ENCODE results near the gene SAMD4B. TPM values are rescaled to one million over a fixed set of nuclear protein-coding genes. Genes with fewer than 3 reads are reported as not detected.
"Not testable (repeated sequence)": the region's sequence is repeated elsewhere in the genome, so short reads cannot be mapped to it uniquely, and the experiment has no call there.

The SAMD4B gene
- total RNA-seq, 3 donors from 2014 or later = 57.4 to 65.2 (median 59.7) TPM

DNA sequence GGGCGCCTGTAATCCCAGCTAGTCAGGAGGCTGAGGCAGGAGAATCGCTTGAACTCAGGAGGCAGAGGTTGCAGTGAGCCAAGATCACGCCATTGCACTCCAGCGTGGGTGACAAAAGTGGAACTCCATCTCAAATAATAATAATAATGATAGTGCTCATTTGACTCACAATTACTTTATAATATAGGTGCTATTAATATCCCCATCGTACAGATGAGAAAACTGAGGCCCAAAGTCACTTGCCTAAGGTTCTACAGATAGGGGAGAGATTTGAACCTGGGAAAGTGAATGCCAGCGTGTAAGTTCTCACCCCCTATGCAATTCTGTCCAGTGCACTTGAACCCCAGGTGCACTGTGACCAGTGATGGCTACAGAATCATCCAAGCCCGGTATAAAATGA lies 12.3 kb upstream of the SAMD4B start:
- no peak for DNase-seq (ENCODE audit: low spot score in 2 of 2)
- Histone ChIP-seq H3K27me3 (no peaks in the 10 kb centered on the region), H3K9me3 (no peaks in the 10 kb centered on the region), H3K36me3 (no peaks in the 10 kb centered on the region), H3K4me1 (no peaks in the 10 kb centered on the region), H3K4me3 (no peak overlapping the region), H3K27ac (no peak overlapping the region)
- TF ChIP-seq, protein P1, sequence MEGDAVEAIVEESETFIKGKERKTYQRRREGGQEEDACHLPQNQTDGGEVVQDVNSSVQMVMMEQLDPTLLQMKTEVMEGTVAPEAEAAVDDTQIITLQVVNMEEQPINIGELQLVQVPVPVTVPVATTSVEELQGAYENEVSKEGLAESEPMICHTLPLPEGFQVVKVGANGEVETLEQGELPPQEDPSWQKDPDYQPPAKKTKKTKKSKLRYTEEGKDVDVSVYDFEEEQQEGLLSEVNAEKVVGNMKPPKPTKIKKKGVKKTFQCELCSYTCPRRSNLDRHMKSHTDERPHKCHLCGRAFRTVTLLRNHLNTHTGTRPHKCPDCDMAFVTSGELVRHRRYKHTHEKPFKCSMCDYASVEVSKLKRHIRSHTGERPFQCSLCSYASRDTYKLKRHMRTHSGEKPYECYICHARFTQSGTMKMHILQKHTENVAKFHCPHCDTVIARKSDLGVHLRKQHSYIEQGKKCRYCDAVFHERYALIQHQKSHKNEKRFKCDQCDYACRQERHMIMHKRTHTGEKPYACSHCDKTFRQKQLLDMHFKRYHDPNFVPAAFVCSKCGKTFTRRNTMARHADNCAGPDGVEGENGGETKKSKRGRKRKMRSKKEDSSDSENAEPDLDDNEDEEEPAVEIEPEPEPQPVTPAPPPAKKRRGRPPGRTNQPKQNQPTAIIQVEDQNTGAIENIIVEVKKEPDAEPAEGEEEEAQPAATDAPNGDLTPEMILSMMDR (IDR thresholded peaks at IDR 0.05) = no peak
- TF ChIP-seq POLR2A (IDR thresholded peaks at IDR 0.05) = no peak
- no peak for TF ChIP-seq POLR2AphosphoS5 (IDR thresholded peaks at IDR 0.05)
- intact Hi-C loops (cut with DNase I; ENCODE audit: low total_unique reads) = loop anchor here (10.0 kb wide), 1 partner anchor 205 kb away; the partner anchor contains the start of gene PAK4

DNA sequence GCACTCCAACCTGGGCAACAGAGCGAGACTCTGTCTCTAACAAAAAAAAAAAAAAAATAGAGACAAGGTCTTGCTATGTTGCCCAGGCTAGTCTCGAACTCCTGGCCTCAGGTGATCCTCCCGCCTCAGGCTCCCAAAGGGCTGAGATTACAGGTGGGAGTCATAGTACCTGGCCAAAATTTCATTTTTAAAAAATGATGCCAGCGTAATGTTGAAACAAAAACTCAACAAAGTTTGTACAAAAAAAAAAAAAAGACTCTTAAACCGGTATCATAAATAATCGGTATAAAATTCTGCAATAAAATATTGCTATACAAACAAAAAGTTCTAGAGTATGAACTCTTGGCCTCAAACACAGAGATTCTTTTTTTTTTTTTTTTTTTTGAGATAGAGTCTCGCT lies 9.9 kb upstream of the SAMD4B start:
- intact Hi-C loops (cut with DNase I; ENCODE audit: low total_unique reads) = no loop called here
- H3K4me1 ChIP-seq = no peaks in the 10 kb centered on the region
- no peaks in the 10 kb centered on the region for H3K36me3 ChIP-seq
- no peaks in the 10 kb centered on the region for H3K9me3 ChIP-seq
- no peak for DNase-seq (ENCODE audit: low spot score in 2 of 2)
- no peak for TF ChIP-seq POLR2AphosphoS5 (IDR thresholded peaks at IDR 0.05)
- TF ChIP-seq, protein P1 (IDR thresholded peaks at IDR 0.05) = no peak
- no peak for TF ChIP-seq POLR2A (IDR thresholded peaks at IDR 0.05)
- H3K27me3 ChIP-seq = no peaks in the 10 kb centered on the region
- H3K27ac ChIP-seq = no peak overlapping the region
- H3K4me3 ChIP-seq = no peak overlapping the region

DNA sequence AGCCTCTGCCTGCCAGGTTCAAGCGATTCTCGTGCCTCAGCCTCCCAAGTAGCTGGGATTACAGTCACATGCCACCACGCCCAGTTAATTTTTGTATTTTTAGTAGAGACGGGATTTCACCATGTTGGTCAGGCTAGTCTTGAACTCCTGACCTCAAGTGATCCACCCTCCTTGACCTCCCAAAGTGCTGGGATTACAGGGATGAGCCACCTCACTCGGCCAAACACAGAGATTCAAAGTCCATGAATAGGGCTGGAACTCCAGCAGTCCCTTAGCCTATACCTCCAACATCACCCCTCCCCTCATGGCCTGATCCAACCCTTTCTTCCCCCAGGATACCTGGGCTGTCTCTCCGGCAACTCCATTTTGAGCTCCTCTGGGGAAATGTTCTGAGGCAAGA lies 9.5 kb upstream of the SAMD4B start:
- H3K4me1 ChIP-seq; H3K27ac ChIP-seq; intact Hi-C loops (cut with DNase I; ENCODE audit: low total_unique reads); H3K9me3 ChIP-seq; DNase-seq (ENCODE audit: low spot score in 2 of 2); H3K36me3 ChIP-seq; H3K27me3 ChIP-seq; H3K4me3 ChIP-seq: not testable (repeated sequence)

DNA sequence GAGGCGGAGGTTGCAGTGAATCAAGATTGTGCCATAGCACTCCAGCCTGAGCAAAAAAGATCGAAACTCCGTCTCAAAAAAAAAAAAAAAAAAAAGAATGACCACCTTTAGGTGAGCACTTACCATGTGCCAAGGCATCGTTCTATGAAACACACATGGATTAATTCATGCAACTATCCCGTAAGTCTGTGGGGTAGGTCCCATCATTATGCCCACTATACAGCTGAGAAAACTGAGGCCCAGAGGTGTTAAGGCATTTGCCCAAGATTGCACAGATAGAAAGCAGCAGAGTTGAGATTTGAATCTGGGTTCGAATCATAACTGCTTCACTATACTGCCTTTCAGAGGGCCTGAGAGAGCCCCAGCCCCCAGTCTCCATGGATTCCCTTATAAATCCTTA lies 8.7 kb upstream of the SAMD4B start:
- Histone ChIP-seq H3K9me3 (no peaks in the 10 kb centered on the region), H3K27me3 (no peaks in the 10 kb centered on the region), H3K4me3 (no peak overlapping the region), H3K36me3 (no peaks in the 10 kb centered on the region), H3K27ac (no peak overlapping the region), H3K4me1 (no peaks in the 10 kb centered on the region)
- DNase-seq (ENCODE audit: low spot score in 2 of 2) = no peak
- TF ChIP-seq, protein P1 (IDR thresholded peaks at IDR 0.05) = no peak
- TF ChIP-seq POLR2AphosphoS5 (IDR thresholded peaks at IDR 0.05) = no peak
- intact Hi-C loops (cut with DNase I; ENCODE audit: low total_unique reads) = no loop called here

DNA sequence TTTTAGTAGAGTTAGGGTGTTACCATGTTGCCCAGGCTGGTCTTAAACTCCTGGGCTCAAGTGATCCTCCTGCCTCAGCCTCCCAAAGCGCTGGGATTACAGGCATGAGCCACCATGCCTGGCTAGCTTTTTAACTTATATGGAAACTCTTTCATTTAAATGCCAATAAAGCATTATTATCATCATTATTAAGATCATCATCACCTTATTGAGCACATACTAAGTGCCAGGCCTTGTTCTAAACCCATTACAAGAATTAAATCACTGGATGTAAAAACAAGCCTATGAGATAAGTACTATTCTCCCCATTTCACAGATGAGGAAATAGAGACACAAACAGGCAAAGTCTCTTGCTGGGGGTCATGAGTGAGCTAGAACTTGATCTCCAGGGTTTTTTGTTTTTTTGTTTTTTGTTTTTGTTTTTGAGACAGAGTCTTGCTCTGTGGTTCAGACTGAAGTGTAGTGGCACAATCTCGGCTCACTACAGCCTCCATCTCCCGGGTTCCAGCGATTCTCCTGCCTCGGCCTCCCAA lies 7.7 kb upstream of the SAMD4B start:
- no peaks in the 10 kb centered on the region for H3K36me3 ChIP-seq
- peak overlapping the region in 1 of 2 donors; percentile 86 for H3K27ac ChIP-seq
- intact Hi-C loops (cut with DNase I; ENCODE audit: low total_unique reads) = no loop called here
- no peaks in the 10 kb centered on the region for H3K4me1 ChIP-seq
- H3K9me3 ChIP-seq = no peaks in the 10 kb centered on the region
- no peak for DNase-seq (ENCODE audit: low spot score in 2 of 2)
- peak overlapping the region in 1 of 3 donors; percentile 62 for H3K4me3 ChIP-seq
- no peak for TF ChIP-seq POLR2A (IDR thresholded peaks at IDR 0.05)
- no peak for TF ChIP-seq POLR2AphosphoS5 (IDR thresholded peaks at IDR 0.05)
- TF ChIP-seq, protein P1 (IDR thresholded peaks at IDR 0.05) = no peak
- H3K27me3 ChIP-seq = no peaks in the 10 kb centered on the region

DNA sequence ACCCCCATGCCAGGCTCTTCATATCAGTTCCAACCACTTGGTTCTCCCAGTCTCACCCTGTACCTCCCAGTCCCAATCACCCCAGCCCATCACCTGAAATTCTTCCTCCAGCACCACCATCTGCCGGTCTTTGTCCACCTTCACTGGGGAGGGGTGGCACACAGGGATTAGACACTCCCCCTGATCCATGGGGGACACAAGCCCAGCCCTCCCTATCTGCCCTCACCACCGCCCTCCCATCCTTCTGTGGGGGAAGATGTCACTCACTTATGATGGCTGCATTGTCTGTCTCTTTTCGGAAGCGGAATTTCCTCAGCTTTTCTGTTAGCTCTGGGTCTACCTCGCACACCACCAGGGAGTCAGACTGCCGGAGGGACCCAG lies 7.1 kb upstream of the SAMD4B start:
- peak overlapping the region; percentile 39 to 62 (median 47) for H3K4me3 ChIP-seq
- peak overlapping the region; percentile 50 to 86 for H3K27ac ChIP-seq
- no peaks in the 10 kb centered on the region for H3K4me1 ChIP-seq
- intact Hi-C loops (cut with DNase I; ENCODE audit: low total_unique reads) = no loop called here
- TF ChIP-seq, protein P1 (IDR thresholded peaks at IDR 0.05) = no peak
- no peak for TF ChIP-seq POLR2A (IDR thresholded peaks at IDR 0.05)
- TF ChIP-seq POLR2AphosphoS5 (IDR thresholded peaks at IDR 0.05) = no peak
- H3K27me3 ChIP-seq = no peaks in the 10 kb centered on the region
- H3K36me3 ChIP-seq = no peaks in the 10 kb centered on the region
- H3K9me3 ChIP-seq = no peaks in the 10 kb centered on the region
- DNase-seq (ENCODE audit: low spot score in 2 of 2) = no peak
